Body of pancreas (tissue), 4 donors: ENCODE results near the gene CIAO1. TPM values are rescaled to one million over a fixed set of nuclear protein-coding genes. Genes with fewer than 3 reads are reported as not detected.
"Not testable (repeated sequence)": the region's sequence is repeated elsewhere in the genome, so short reads cannot be mapped to it uniquely, and the experiment has no call there.

Source experiments
- ATAC-seq: fragments of 150-250 bp; one replicate; pipeline ENCODE4 v1.9.1; 2016
- DNase-seq, 4 donors: peaks; one replicate each; pipeline ENCODE4 v3.0.0-alpha.2; 2019
- H3K27ac ChIP-seq, 4 donors: fragments of 200-600 bp; sonication (generic); 1 replicate in 3 of 4; 2 replicates in 1 of 4; pipeline versions ENCODE4 v1.5.1 to v1.6.1; 2016 to 2019; ENCODE audit warnings: mild to moderate bottlenecking in 1 of 4, mixed read lengths in 1 of 4, moderate library complexity in 1 of 4
- H3K27me3 ChIP-seq, 2 donors: fragments of 200-600 bp; sonication (generic); one replicate each; pipeline ENCODE4 v1.6.0; 2016; ENCODE audit warnings: mild to moderate bottlenecking in 1 of 2
- H3K36me3 ChIP-seq, 2 donors: fragments of 200-600 bp; sonication (generic); replicated peaks in 1 of 2; 2 replicates each; pipeline ENCODE4 v1.5.1; 2016; ENCODE audit warnings: low read depth in 2 of 2; ENCODE audit not compliant: insufficient read depth in 1 of 2
- H3K4me1 ChIP-seq: fragments of 200-600 bp; sonication (generic); one replicate; pipeline ENCODE4 v1.6.0; 2016
- H3K4me3 ChIP-seq, 2 donors: fragments of 200-600 bp; sonication (generic); 1 replicate in 1 of 2; 2 replicates in 1 of 2; pipeline ENCODE4 v1.5.1; 2016 to 2019
- H3K9me3 ChIP-seq, 3 donors: fragments of 200-600 bp; sonication (generic); 1 replicate in 2 of 3; 2 replicates in 1 of 3; pipeline ENCODE4 v1.5.1; 2016
- CTCF ChIP-seq, 7 experiments: fragments of 450-650 bp in 4 of 7; fragments of 200-600 bp in 3 of 7; sonication (generic) in 3 of 7; IDR thresholded peaks; one replicate each; pipeline ENCODE4 v1.5.1; 2016 to 2019; ENCODE audit warnings: antibody characterized with exemption in 7 of 7
- POLR2A ChIP-seq, 3 donors: fragments of 450-650 bp; IDR thresholded peaks; one replicate each; pipeline ENCODE4 v1.6.1; 2016; ENCODE audit warnings: antibody characterized with exemption in 3 of 3, mild to moderate bottlenecking in 2 of 3
- WGBS, 2 donors: methylation state at CpG; one replicate each; pipeline ENCODE4 v1.1.5; 2017; 5-methylcytosine and 5-hydroxymethylcytosine counted together
- intact Hi-C: fragments of 100-400 bp; cut with DNase I; formaldehyde crosslinking; loops from one replicate; pipeline ENCODE4 v1.15.1; 2023
- total RNA-seq, 2 donors: library from RNA; depleted of rRNA; stranded (reverse); fragments of >200 nt; gene quantifications; one replicate each; pipeline ENCODE4 v1.1.0, GENCODE V29; 2016

Gene CIAO1
- total RNA-seq, 2 donors from 2014 or later: 58.1 to 92.0 TPM

DNA sequence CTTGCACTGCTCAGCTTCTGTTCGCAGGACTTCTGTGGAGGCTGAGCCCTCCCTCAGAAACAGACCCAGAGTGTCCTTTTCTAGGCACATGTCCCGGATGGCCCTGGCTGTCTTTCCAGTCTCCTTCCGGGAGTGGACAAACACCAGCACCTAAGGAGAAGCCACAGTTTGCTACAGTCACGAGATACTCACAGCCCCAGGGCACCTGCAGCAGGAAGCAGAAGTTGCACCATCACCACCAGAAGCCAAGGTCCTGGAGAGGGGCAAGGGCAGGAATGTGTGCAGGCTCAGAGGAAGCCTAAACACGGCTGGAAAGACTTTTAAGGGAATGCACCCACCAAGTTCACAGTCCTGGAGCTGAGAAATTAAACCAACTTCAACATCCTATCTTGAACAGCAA is 25.7 kb downstream of the CIAO1 start:
- no peak overlapping the region for H3K27ac ChIP-seq
- DNase-seq (no peak), ATAC-seq (no peak)
- no peaks in the 10 kb centered on the region for H3K9me3 ChIP-seq
- H3K4me1 ChIP-seq: no peaks in the 10 kb centered on the region
- TF ChIP-seq POLR2A (IDR thresholded peaks at IDR 0.05) (no peak), CTCF (IDR thresholded peaks at IDR 0.05) (no peak)
- H3K4me3 ChIP-seq: no peak overlapping the region
- H3K36me3 ChIP-seq: peaks cover 36 to 79% of the 10 kb centered on the region in 2 donors
- H3K27me3 ChIP-seq: no peaks in the 10 kb centered on the region
- WGBS, 2 donors: 78 to 89% methylated on average over 5 of the region's 5 CpGs
- intact Hi-C loops: no loop called here

GRCh38 chr2:96294271-96294670 is 28.2 kb downstream of the CIAO1 start:
- H3K9me3 ChIP-seq, H3K4me3 ChIP-seq, DNase-seq, ATAC-seq, intact Hi-C loops, H3K27me3 ChIP-seq, H3K27ac ChIP-seq, H3K4me1 ChIP-seq: not testable (repeated sequence)
- H3K36me3 ChIP-seq: peaks cover 30 to 81% of the 10 kb centered on the region in 2 donors
- WGBS, 2 donors: 79 to 89% methylated on average over 8 of the region's 8 CpGs

DNA sequence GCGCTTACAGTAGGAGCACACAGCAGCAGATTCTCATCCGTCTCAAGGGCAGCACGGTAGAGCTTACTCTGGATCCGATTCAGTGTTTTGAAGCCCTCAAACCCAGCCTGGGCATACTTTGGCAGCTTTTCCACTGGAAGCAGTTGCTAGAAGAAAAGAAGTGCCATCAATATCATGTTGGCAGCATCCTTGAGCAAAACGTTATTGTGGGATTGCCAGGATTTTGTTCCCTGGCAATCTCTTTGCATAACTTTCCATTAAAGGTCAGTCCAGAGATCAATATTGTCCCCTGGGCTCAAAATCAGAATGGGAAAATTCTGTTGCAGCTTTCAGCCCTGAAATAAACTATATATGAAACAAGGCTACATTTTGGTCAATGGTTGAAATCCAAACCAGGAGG is 30.9 kb downstream of the CIAO1 start:
- H3K27me3 ChIP-seq: no peaks in the 10 kb centered on the region
- ATAC-seq (no peak), DNase-seq (no peak)
- 69 to 75% methylated on average over 5 of the region's 5 CpGs for WGBS, 2 donors
- intact Hi-C loops: no loop called here
- H3K4me1 ChIP-seq: no peaks in the 10 kb centered on the region
- H3K4me3 ChIP-seq: no peak overlapping the region
- H3K36me3 ChIP-seq: peaks cover 15 to 71% of the 10 kb centered on the region in 2 donors
- no peak overlapping the region for H3K27ac ChIP-seq
- TF ChIP-seq POLR2A (IDR thresholded peaks at IDR 0.05) (no peak), CTCF (IDR thresholded peaks at IDR 0.05) (no peak)
- H3K9me3 ChIP-seq: no peaks in the 10 kb centered on the region

GRCh38 chr2:96301865-96302264 is 35.8 kb downstream of the CIAO1 start:
- Histone ChIP-seq H3K36me3 (peaks cover 10 to 48% of the 10 kb centered on the region in 2 donors), H3K4me1 (peaks cover 17% of the 10 kb centered on the region), H3K27me3 (no peaks in the 10 kb centered on the region), H3K9me3 (no peaks in the 10 kb centered on the region), H3K27ac (no peak overlapping the region), H3K4me3 (no peak overlapping the region)
- intact Hi-C loops: no loop called here
- TF ChIP-seq CTCF (IDR thresholded peaks at IDR 0.05) (no peak), POLR2A (IDR thresholded peaks at IDR 0.05) (no peak)
- DNase-seq (no peak), ATAC-seq (no peak)
- 42 to 50% methylated on average over 1 of the region's 1 CpG for WGBS, 2 donors

- WGBS, 2 donors: 60 to 61% methylated on average over 11 of the region's 11 CpGs
- peaks cover 17% of the 10 kb centered on the region for H3K4me1 ChIP-seq
- ATAC-seq (no peak), DNase-seq (no peak)
- peaks cover 0 to 20% of the 10 kb centered on the region in 2 donors for H3K36me3 ChIP-seq
- no peaks in the 10 kb centered on the region for H3K9me3 ChIP-seq
- H3K4me3 ChIP-seq: peak overlapping the region; percentile 91 to 94
- no peaks in the 10 kb centered on the region for H3K27me3 ChIP-seq
- TF ChIP-seq CTCF (IDR thresholded peaks at IDR 0.05) (no peak), POLR2A (IDR thresholded peaks at IDR 0.05) (no peak)
- peak overlapping the region in 3 of 4 donors; percentile 61 to 85 (median 79) for H3K27ac ChIP-seq
- intact Hi-C loops: no loop called here
Observed at GRCh38 chr2:96304606-96305005, 38.6 kb downstream of the CIAO1 start.
